HepG2 (cell line): ENCODE measurements around the gene SPA17. TPM values are rescaled to one million over a fixed set of nuclear protein-coding genes. Genes with fewer than 3 reads are reported as not detected.
A peak's percentile ranks its signal among the peaks of the same experiment; 100 is the strongest.

Experiments
- AGO1 ChIP-seq: fragments of 200-400 bp; formaldehyde crosslinking; IDR thresholded peaks from 2 replicates; pipeline ENCODE4 v1.6.1; 2017; ENCODE audit warnings: mild to moderate bottlenecking, low read depth, low read length, moderate library complexity; ENCODE audit not compliant: poor library complexity, severe bottlenecking
- DNMT3B ChIP-seq: conservative IDR thresholded peaks from 2 replicates; pipeline ENCODE4 v1.6.1; 2016; ENCODE audit warnings: missing biosample characterization, control low read depth
- DZIP1 ChIP-seq: sonication (generic); formaldehyde crosslinking; IDR thresholded peaks from 2 replicates; pipeline ENCODE4 v1.5.0; 2020; ENCODE audit warnings: mild to moderate bottlenecking, missing genetic modification reagents
- ESRRA ChIP-seq: sonication (generic); formaldehyde crosslinking; IDR thresholded peaks from 2 replicates; pipeline ENCODE4 v1.5.1; 2020; ENCODE audit warnings: mild to moderate bottlenecking, low read depth, missing genetic modification reagents
- HDAC6 ChIP-seq: fragments of 200-600 bp; sonication (generic); IDR thresholded peaks from 2 replicates; pipeline ENCODE4 v1.7.0; 2017; ENCODE audit warnings: mild to moderate bottlenecking, antibody characterized with exemption, low read length, low read depth
- IKZF1 ChIP-seq: fragments of 450-650 bp; IDR thresholded peaks from 2 replicates; pipeline ENCODE4 v1.7.1; 2016
- JARID2 ChIP-seq: sonication (generic); formaldehyde crosslinking; IDR thresholded peaks from 2 replicates; pipeline ENCODE4 v1.8.1; 2023; ENCODE audit warnings: missing genetic modification reagents, inconsistent platforms; ENCODE audit not compliant: insufficient replicate concordance
- KDM1A ChIP-seq: IDR thresholded peaks from 2 replicates; pipeline ENCODE4 v1.6.1; 2016; ENCODE audit warnings: missing compliant biosample characterization
- NFE2 ChIP-seq: sonication (generic); formaldehyde crosslinking; IDR thresholded peaks from 2 replicates; pipeline ENCODE4 v1.4.0; 2020; ENCODE audit warnings: missing genetic modification reagents
- PBX2 ChIP-seq: IDR thresholded peaks from 2 replicates; pipeline ENCODE4 v1.6.1; 2016; ENCODE audit warnings: control low read depth
- RBAK ChIP-seq: sonication (generic); formaldehyde crosslinking; IDR thresholded peaks from 2 replicates; pipeline ENCODE4 v1.5.1; 2020; ENCODE audit warnings: mild to moderate bottlenecking, missing genetic modification reagents
- SMARCE1 ChIP-seq: fragments of 450-650 bp; IDR thresholded peaks from 2 replicates; pipeline ENCODE4 v1.6.1; 2017; ENCODE audit warnings: borderline replicate concordance
- SPEN ChIP-seq: sonication (generic); formaldehyde crosslinking; IDR thresholded peaks from 2 replicates; pipeline ENCODE4 v1.5.1; 2020; ENCODE audit warnings: low read depth, mild to moderate bottlenecking, missing genetic modification reagents
- STAT5B ChIP-seq: sonication (generic); formaldehyde crosslinking; IDR thresholded peaks from 2 replicates; pipeline ENCODE4 v1.4.0; 2020; ENCODE audit warnings: missing genetic modification reagents
- ZNF446 ChIP-seq: sonication (generic); formaldehyde crosslinking; IDR thresholded peaks from 2 replicates; pipeline ENCODE4 v1.5.0; 2020; ENCODE audit warnings: mild to moderate bottlenecking, missing genetic modification reagents
- ZNF564 ChIP-seq: sonication (generic); formaldehyde crosslinking; IDR thresholded peaks from 2 replicates; pipeline ENCODE4 v1.8.1; 2023; ENCODE audit warnings: mild to moderate bottlenecking, missing genetic modification reagents
- ZNF660 ChIP-seq: sonication (generic); formaldehyde crosslinking; IDR thresholded peaks from 2 replicates; pipeline ENCODE4 v1.5.1; 2020; ENCODE audit warnings: mild to moderate bottlenecking, low read depth, missing genetic modification reagents, borderline replicate concordance
- polyA plus RNA-seq, 8 experiments: library from polyadenylated mRNA; depleted of rRNA in 3 of 8; stranded (reverse) in 7 of 8; unstranded in 1 of 8; fragments of >200 nt; fragmentation: Illumina TruSeq in 4 of 8; extraction: Trizol in 4 of 8; gene quantifications; 2 replicates each; pipeline versions ENCODE4 v1.2.1 to v1.2.3, GENCODE V29; 2011 to 2016; ENCODE audit warnings: low read depth in 4 of 8, missing spikeins in 1 of 8, mixed read lengths in 1 of 8; ENCODE audit not compliant: insufficient read depth in 1 of 8
- total RNA-seq, 5 experiments: library from RNA; depleted of rRNA; stranded (reverse); fragments of >200 nt; fragmentation: Illumina TruSeq; extraction: Trizol; gene quantifications; 2 replicates each; pipeline ENCODE4 v1.2.3, GENCODE V29; 2016; ENCODE audit warnings: low read depth in 1 of 5
- TF ChIP-seq, protein P1 (sequence below): sonication (generic); formaldehyde crosslinking; IDR thresholded peaks from 2 replicates; pipeline ENCODE4 v1.4.0; 2020; ENCODE audit warnings: missing genetic modification reagents, mild to moderate bottlenecking, borderline replicate concordance
- TF ChIP-seq, protein P2 (sequence below): sonication (generic); formaldehyde crosslinking; IDR thresholded peaks from 2 replicates; pipeline ENCODE4 v1.9.0; 2021; ENCODE audit warnings: missing genetic modification reagents, mild to moderate bottlenecking, borderline replicate concordance
- TF ChIP-seq, protein P3 (sequence below): fragments of 450-650 bp; IDR thresholded peaks from 2 replicates; pipeline ENCODE4 v1.6.1; 2017; ENCODE audit warnings: mild to moderate bottlenecking

The SPA17 gene
- total and polyA plus RNA-seq, 2 of the 13 experiments (the other 11 are each of a cell fraction or from before 2014, with no cell fraction given): 4.4 to 8.4 TPM

DNA sequence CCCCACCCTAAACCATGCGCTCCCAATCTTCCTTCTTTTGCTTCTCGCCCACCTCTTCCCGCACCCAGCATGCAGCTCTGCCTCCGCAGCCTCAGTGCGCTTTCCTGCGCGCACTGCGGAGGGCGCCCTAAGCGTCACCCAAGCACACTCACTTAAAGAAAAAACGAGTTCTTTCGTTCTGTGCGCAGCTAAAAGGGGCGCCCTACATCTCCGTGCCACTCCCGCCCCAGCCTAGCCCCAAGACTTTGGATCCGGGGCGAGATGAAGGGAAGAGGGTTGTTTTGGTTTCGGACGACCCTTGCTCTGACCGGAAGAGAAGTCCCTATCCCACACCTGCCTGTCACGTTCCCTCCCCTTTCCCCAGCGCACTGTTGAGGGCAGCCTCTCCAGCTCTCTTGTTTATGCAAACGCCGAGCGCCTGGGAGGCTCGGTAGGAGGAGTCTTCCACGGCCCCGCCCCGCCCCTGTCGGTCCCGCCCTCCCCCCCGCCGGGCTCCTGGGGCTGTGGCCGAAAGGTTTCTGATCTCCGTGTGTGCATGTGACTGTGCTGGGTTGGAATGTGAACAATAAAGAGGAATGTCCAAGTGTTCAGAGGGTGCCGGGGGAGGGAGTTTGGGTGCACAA, 73.0 kb downstream of the SPA17 start (continued):
- TF ChIP-seq, protein P1, sequence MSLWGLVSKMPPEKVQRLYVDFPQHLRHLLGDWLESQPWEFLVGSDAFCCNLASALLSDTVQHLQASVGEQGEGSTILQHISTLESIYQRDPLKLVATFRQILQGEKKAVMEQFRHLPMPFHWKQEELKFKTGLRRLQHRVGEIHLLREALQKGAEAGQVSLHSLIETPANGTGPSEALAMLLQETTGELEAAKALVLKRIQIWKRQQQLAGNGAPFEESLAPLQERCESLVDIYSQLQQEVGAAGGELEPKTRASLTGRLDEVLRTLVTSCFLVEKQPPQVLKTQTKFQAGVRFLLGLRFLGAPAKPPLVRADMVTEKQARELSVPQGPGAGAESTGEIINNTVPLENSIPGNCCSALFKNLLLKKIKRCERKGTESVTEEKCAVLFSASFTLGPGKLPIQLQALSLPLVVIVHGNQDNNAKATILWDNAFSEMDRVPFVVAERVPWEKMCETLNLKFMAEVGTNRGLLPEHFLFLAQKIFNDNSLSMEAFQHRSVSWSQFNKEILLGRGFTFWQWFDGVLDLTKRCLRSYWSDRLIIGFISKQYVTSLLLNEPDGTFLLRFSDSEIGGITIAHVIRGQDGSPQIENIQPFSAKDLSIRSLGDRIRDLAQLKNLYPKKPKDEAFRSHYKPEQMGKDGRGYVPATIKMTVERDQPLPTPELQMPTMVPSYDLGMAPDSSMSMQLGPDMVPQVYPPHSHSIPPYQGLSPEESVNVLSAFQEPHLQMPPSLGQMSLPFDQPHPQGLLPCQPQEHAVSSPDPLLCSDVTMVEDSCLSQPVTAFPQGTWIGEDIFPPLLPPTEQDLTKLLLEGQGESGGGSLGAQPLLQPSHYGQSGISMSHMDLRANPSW (CRISPR knock-in tag): no peak
- TF ChIP-seq NFE2 (CRISPR knock-in tag): no peak
- TF ChIP-seq STAT5B (CRISPR knock-in tag): no peak
- TF ChIP-seq, protein P2, sequence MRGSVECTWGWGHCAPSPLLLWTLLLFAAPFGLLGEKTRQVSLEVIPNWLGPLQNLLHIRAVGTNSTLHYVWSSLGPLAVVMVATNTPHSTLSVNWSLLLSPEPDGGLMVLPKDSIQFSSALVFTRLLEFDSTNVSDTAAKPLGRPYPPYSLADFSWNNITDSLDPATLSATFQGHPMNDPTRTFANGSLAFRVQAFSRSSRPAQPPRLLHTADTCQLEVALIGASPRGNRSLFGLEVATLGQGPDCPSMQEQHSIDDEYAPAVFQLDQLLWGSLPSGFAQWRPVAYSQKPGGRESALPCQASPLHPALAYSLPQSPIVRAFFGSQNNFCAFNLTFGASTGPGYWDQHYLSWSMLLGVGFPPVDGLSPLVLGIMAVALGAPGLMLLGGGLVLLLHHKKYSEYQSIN (CRISPR knock-in tag): no peak
- no peak for TF ChIP-seq DZIP1 (CRISPR knock-in tag)
- TF ChIP-seq JARID2 (CRISPR knock-in tag): no peak
- TF ChIP-seq SPEN (CRISPR knock-in tag): peak; percentile 68
- no peak for TF ChIP-seq RBAK
- TF ChIP-seq SMARCE1: no peak
- TF ChIP-seq HDAC6: no peak
- no peak for TF ChIP-seq ZNF564 (CRISPR knock-in tag)
- no peak; the same call in 1 of the 2 replicates for TF ChIP-seq ESRRA (CRISPR knock-in tag)
- TF ChIP-seq ZNF446: no peak
- TF ChIP-seq IKZF1: no peak
- TF ChIP-seq ZNF660 (CRISPR knock-in tag): no peak
- TF ChIP-seq, protein P3, sequence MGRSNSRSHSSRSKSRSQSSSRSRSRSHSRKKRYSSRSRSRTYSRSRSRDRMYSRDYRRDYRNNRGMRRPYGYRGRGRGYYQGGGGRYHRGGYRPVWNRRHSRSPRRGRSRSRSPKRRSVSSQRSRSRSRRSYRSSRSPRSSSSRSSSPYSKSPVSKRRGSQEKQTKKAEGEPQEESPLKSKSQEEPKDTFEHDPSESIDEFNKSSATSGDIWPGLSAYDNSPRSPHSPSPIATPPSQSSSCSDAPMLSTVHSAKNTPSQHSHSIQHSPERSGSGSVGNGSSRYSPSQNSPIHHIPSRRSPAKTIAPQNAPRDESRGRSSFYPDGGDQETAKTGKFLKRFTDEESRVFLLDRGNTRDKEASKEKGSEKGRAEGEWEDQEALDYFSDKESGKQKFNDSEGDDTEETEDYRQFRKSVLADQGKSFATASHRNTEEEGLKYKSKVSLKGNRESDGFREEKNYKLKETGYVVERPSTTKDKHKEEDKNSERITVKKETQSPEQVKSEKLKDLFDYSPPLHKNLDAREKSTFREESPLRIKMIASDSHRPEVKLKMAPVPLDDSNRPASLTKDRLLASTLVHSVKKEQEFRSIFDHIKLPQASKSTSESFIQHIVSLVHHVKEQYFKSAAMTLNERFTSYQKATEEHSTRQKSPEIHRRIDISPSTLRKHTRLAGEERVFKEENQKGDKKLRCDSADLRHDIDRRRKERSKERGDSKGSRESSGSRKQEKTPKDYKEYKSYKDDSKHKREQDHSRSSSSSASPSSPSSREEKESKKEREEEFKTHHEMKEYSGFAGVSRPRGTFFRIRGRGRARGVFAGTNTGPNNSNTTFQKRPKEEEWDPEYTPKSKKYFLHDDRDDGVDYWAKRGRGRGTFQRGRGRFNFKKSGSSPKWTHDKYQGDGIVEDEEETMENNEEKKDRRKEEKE: no peak
- 0 out of 2 replicates have a peak, but pooled peaks have one; percentile 16 for TF ChIP-seq DNMT3B (CRISPR knock-in tag)
- TF ChIP-seq PBX2 (CRISPR knock-in tag): no peak
- TF ChIP-seq AGO1: no peak
- no peak for TF ChIP-seq KDM1A (CRISPR knock-in tag)
